HEK293 (cell line): ENCODE results near the gene MACF1.

Source experiments
- CTCF ChIA-PET: fragments of 350-600 bp; formaldehyde crosslinking; extraction: SDS; loops from one replicate; lab custom pipeline; 2021; ENCODE audit warnings: antibody characterized with exemption; lab: Yijun Ruan, JAX
- POLR2A ChIA-PET: fragments of 300-600 bp; formaldehyde crosslinking; extraction: SDS; loops from one replicate; lab custom pipeline; 2020; ENCODE audit warnings: antibody characterized with exemption, inconsistent platforms; lab: Yijun Ruan, JAX
- H3K27ac ChIP-seq: fragments of 200-500 bp; sonication (Bioruptor generic); 2 replicates; pipeline ENCODE4 v1.5.1; 2014; ENCODE audit warnings: low read depth, low read length, control low read depth, inconsistent platforms; ENCODE audit errors: extremely low read depth
- H3K36me3 ChIP-seq, 2 experiments: fragments of 200-500 bp in 1 of 2; sonication (Bioruptor generic) in 1 of 2; 1 replicate in 1 of 2; 2 replicates in 1 of 2; pipeline ENCODE4 v1.5.1; 2014 to 2017; ENCODE audit warnings: inconsistent platforms in 2 of 2, low read length in 2 of 2; ENCODE audit not compliant: control insufficient read depth in 2 of 2, insufficient read depth in 1 of 2
- H3K4me1 ChIP-seq: fragments of 200-500 bp; sonication (Bioruptor generic); 2 replicates; pipeline ENCODE4 v1.5.1; 2014; ENCODE audit warnings: mild to moderate bottlenecking, low read length, inconsistent platforms; ENCODE audit not compliant: control insufficient read depth, insufficient read depth
- H3K4me3 ChIP-seq: 2 replicates; pipeline ENCODE4 v1.5.1; 2011; ENCODE audit warnings: low read depth, mild to moderate bottlenecking, control low read depth, low read length, moderate library complexity
- H3K9me3 ChIP-seq: fragments of 200-500 bp; sonication (Bioruptor generic); 2 replicates; pipeline ENCODE4 v1.5.1; 2014; ENCODE audit warnings: low read depth, low read length, inconsistent platforms; ENCODE audit not compliant: control insufficient read depth, insufficient read depth
- EGR2 ChIP-seq: fragments of 450-650 bp; formaldehyde crosslinking; IDR thresholded peaks from 2 replicates; pipeline ENCODE4 v1.5.1; 2016; ENCODE audit warnings: low read depth, missing biosample characterization, missing genetic modification characterization
- FEZF1 ChIP-seq: fragments of 450-650 bp; formaldehyde crosslinking; IDR thresholded peaks from 2 replicates; pipeline ENCODE4 v1.5.1; 2016; ENCODE audit warnings: missing biosample characterization, missing genetic modification characterization
- GFI1B ChIP-seq: fragments of 450-650 bp; formaldehyde crosslinking; IDR thresholded peaks from 2 replicates; pipeline ENCODE4 v1.5.1; 2016; ENCODE audit warnings: missing biosample characterization, missing genetic modification characterization
- GLIS1 ChIP-seq: fragments of 450-650 bp; formaldehyde crosslinking; IDR thresholded peaks from 2 replicates; pipeline ENCODE4 v1.5.1; 2016; ENCODE audit warnings: missing biosample characterization, missing genetic modification characterization
- MEIS1 ChIP-seq: sonication (generic); formaldehyde crosslinking; IDR thresholded peaks from 2 replicates; pipeline ENCODE4 v1.8.1; 2022; ENCODE audit warnings: missing genetic modification reagents, mild to moderate bottlenecking, borderline replicate concordance
- PATZ1 ChIP-seq: fragments of 450-650 bp; formaldehyde crosslinking; IDR thresholded peaks from 2 replicates; pipeline ENCODE4 v1.5.1; 2016; ENCODE audit warnings: missing biosample characterization, missing genetic modification characterization
- PRDM1 ChIP-seq: fragments of 450-650 bp; formaldehyde crosslinking; IDR thresholded peaks from 2 replicates; pipeline ENCODE4; 2016; ENCODE audit warnings: missing biosample characterization, missing genetic modification characterization
- RBAK ChIP-seq: fragments of 450-650 bp; formaldehyde crosslinking; IDR thresholded peaks from 2 replicates; pipeline ENCODE4 v1.5.1; 2016; ENCODE audit warnings: missing biosample characterization, missing genetic modification characterization
- SP2 ChIP-seq: fragments of 450-650 bp; formaldehyde crosslinking; IDR thresholded peaks from 2 replicates; pipeline ENCODE4 v1.5.1; 2016; ENCODE audit warnings: missing biosample characterization, missing genetic modification characterization
- ZBTB1 ChIP-seq: fragments of 450-650 bp; formaldehyde crosslinking; IDR thresholded peaks from 2 replicates; pipeline ENCODE4 v1.5.1; 2016; ENCODE audit warnings: missing biosample characterization, missing genetic modification characterization
- ZBTB20 ChIP-seq: fragments of 450-650 bp; formaldehyde crosslinking; IDR thresholded peaks from 2 replicates; pipeline ENCODE4 v1.5.1; 2016; ENCODE audit warnings: missing biosample characterization, missing genetic modification characterization
- ZFP3 ChIP-seq: fragments of 450-650 bp; formaldehyde crosslinking; IDR thresholded peaks from 2 replicates; pipeline ENCODE4 v1.5.1; 2016; ENCODE audit warnings: low read depth, missing biosample characterization, missing genetic modification characterization
- ZNF23 ChIP-seq: fragments of 450-650 bp; formaldehyde crosslinking; IDR thresholded peaks from 2 replicates; pipeline ENCODE4 v1.5.1; 2016; ENCODE audit warnings: missing biosample characterization, missing genetic modification characterization, borderline replicate concordance
- ZNF366 ChIP-seq: fragments of 450-650 bp; formaldehyde crosslinking; conservative IDR thresholded peaks from 2 replicates; pipeline ENCODE4 v1.5.1; 2016; ENCODE audit warnings: missing biosample characterization, missing genetic modification characterization
- ZNF37A ChIP-seq: fragments of 450-650 bp; IDR thresholded peaks from 2 replicates; pipeline ENCODE4 v1.5.1; 2018; ENCODE audit warnings: missing biosample characterization, missing genetic modification characterization
- ZNF398 ChIP-seq: fragments of 450-650 bp; formaldehyde crosslinking; IDR thresholded peaks from 2 replicates; pipeline ENCODE4 v1.5.1; 2017; ENCODE audit warnings: missing biosample characterization, missing genetic modification characterization
- ZNF510 ChIP-seq: fragments of 450-650 bp; formaldehyde crosslinking; IDR thresholded peaks from 2 replicates; pipeline ENCODE4 v1.5.1; 2018; ENCODE audit warnings: mild to moderate bottlenecking, missing genetic modification characterization, missing biosample characterization; ENCODE audit not compliant: insufficient replicate concordance
- ZNF555 ChIP-seq: fragments of 450-650 bp; formaldehyde crosslinking; conservative IDR thresholded peaks from 2 replicates; pipeline ENCODE4 v1.5.1; 2017; ENCODE audit warnings: missing biosample characterization, mild to moderate bottlenecking, missing genetic modification characterization, inconsistent platforms
- ZNF560 ChIP-seq: fragments of 450-650 bp; formaldehyde crosslinking; IDR thresholded peaks from 2 replicates; pipeline ENCODE4 v1.5.1; 2017; ENCODE audit warnings: missing biosample characterization, missing genetic modification characterization, borderline replicate concordance
- ZNF660 ChIP-seq: fragments of 450-650 bp; IDR thresholded peaks from 2 replicates; pipeline ENCODE4 v1.5.1; 2018; ENCODE audit warnings: missing biosample characterization, mild to moderate bottlenecking, missing genetic modification characterization
- ZNF692 ChIP-seq: fragments of 450-650 bp; formaldehyde crosslinking; IDR thresholded peaks from 2 replicates; pipeline ENCODE4 v1.5.1; 2016; ENCODE audit warnings: missing biosample characterization, missing genetic modification characterization
- ZNF768 ChIP-seq: fragments of 450-650 bp; formaldehyde crosslinking; IDR thresholded peaks from 2 replicates; pipeline ENCODE4 v1.5.1; 2018; ENCODE audit warnings: missing biosample characterization, mild to moderate bottlenecking, missing genetic modification characterization
- ZNF777 ChIP-seq: fragments of 450-650 bp; formaldehyde crosslinking; IDR thresholded peaks from 2 replicates; pipeline ENCODE4 v1.5.1; 2017; ENCODE audit warnings: missing biosample characterization, missing genetic modification characterization, borderline replicate concordance
- ZNF785 ChIP-seq: fragments of 450-650 bp; formaldehyde crosslinking; IDR thresholded peaks from 2 replicates; pipeline ENCODE4 v1.5.1; 2016; ENCODE audit warnings: missing biosample characterization, missing genetic modification characterization
- ZSCAN18 ChIP-seq: fragments of 450-650 bp; formaldehyde crosslinking; IDR thresholded peaks from 2 replicates; pipeline ENCODE4 v1.5.1; 2016; ENCODE audit warnings: missing biosample characterization, missing genetic modification characterization
- ZSCAN23 ChIP-seq: fragments of 450-650 bp; formaldehyde crosslinking; IDR thresholded peaks from 2 replicates; pipeline ENCODE4 v1.5.1; 2016; ENCODE audit warnings: missing biosample characterization, missing genetic modification characterization

Gene MACF1

GRCh38 chr1:39268112-39268581, 63.7 kb downstream of the MACF1 start (continued):
- peak; percentile 92 for TF ChIP-seq PATZ1 (tag by site-specific recombination)
- no peak for TF ChIP-seq ZNF660
- peak; percentile 78 for TF ChIP-seq SP2
- TF ChIP-seq FEZF1 (tag by site-specific recombination): peak; percentile 74
- 0 out of 2 replicates have a peak, but pooled peaks have one; percentile 23 for TF ChIP-seq ZBTB20

GRCh38 chr1:39268906-39269305, 64.4 kb downstream of the MACF1 start:
- Histone ChIP-seq H3K9me3 (no peaks in the 10 kb centered on the region), H3K36me3 (no peaks in the 10 kb centered on the region), H3K27ac (peak overlapping the region; percentile 52), H3K4me1 (peaks cover 16% of the 10 kb centered on the region), H3K4me3 (peak overlapping the region; percentile 41)
- ChIA-PET POLR2A (interaction anchor here (0.9 to 1.6 kb wide), 5 partner anchors 9 to 163 kb away, joined by 3 to 7 read pairs (median 4); no protein-coding TSS in a partner anchor), CTCF (interaction anchor here (0.7 to 3.9 kb wide), 8 partner anchors 8 to 307 kb away, joined by 3 to 22 read pairs (median 6); no protein-coding TSS in a partner anchor)
- TF ChIP-seq ZNF555 (tag by site-specific recombination) (no peak), EGR2 (tag by site-specific recombination) (0 out of 2 replicates have a peak, but pooled peaks have one; percentile 20), PRDM1 (tag by site-specific recombination) (no peak), ZSCAN18 (tag by site-specific recombination) (no peak), MEIS1 (CRISPR knock-in tag) (no peak), ZNF510 (tag by site-specific recombination) (no peak), GLIS1 (tag by site-specific recombination) (0 out of 2 replicates have a peak, but pooled peaks have one; percentile 19), ZNF23 (tag by site-specific recombination) (no peak), ZNF366 (tag by site-specific recombination) (peak; percentile 78), ZNF785 (no peak), FEZF1 (tag by site-specific recombination) (no peak), ZNF398 (tag by site-specific recombination) (peak; percentile 26; the same call in 1 of the 2 replicates), ZNF768 (tag by site-specific recombination) (no peak), ZBTB1 (tag by site-specific recombination) (no peak), ZNF37A (no peak), ZNF692 (tag by site-specific recombination) (no peak), ZNF777 (tag by site-specific recombination) (no peak), PATZ1 (tag by site-specific recombination) (peak; percentile 54; the same call in 1 of the 2 replicates), ZFP3 (tag by site-specific recombination) (no peak), RBAK (tag by site-specific recombination) (0 out of 2 replicates have a peak, but pooled peaks have one; percentile 25), GFI1B (tag by site-specific recombination) (no peak), ZSCAN23 (tag by site-specific recombination) (no peak), ZNF560 (no peak)
